ENCODE results near the gene CFAP157.
A peak's percentile ranks its signal among the peaks of the same experiment; 100 is the strongest.

The CFAP157 gene

DNA sequence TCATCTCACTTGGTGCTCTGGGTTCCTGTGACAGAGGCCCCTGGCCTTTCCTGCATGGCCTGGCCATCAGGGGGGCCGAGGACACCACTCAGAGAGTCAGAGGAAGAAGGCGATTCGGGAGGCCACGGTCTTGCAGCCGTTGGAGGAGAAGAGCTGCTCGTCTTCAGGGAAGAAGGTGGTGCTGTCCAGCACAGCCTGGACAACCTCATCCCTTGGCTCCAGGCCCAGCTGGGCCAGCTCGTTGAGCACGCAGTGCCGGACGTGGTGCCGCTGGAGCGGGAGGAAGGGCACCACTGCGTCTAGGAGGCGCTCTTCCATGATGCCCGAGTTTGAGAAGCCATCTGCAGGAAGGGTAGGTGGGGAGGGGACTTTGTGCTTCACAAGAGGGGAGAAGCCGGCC is 25.1 kb downstream of the CFAP157 start:
- Histone ChIP-seq H3K4me1 (ENCODE audit: low read length) (peaks cover 20% of the 10 kb centered on the region), H3K9me3 (replicated peaks; ENCODE audit: insufficient read depth, low read length) (no peaks in the 10 kb centered on the region), H2AFZ (ENCODE audit: low read length) (no peak overlapping the region), H3K27ac (ENCODE audit: low read length) (no peak overlapping the region), H3K4me3 (ENCODE audit: low read length) (no peak overlapping the region), H3K79me2 (ENCODE audit: low read length) (peaks cover 11% of the 10 kb centered on the region; the same call in 1 of the 2 replicates), H3K27me3 (replicated peaks; ENCODE audit: insufficient read depth, low read length) (no peaks in the 10 kb centered on the region), H3K9ac (ENCODE audit: low read length) (no peak overlapping the region), H3K36me3 (replicated peaks; ENCODE audit: insufficient read depth, low read length) (no peaks in the 10 kb centered on the region), H3K4me2 (ENCODE audit: low read depth, low read length) (no peak overlapping the region), H4K20me1 (ENCODE audit: insufficient read depth, low read length) (no peaks in the 10 kb centered on the region), H3F3A (ENCODE audit: insufficient read depth, low read length) (peaks cover 11% of the 10 kb centered on the region), H3K9me2 (replicated peaks; ENCODE audit: insufficient read depth, low read length) (no peaks in the 10 kb centered on the region)
- no peak for DNase-seq
- TF ChIP-seq EZH2 (optimal IDR thresholded peaks at IDR 0.05; ENCODE audit: low read depth, low read length) (no peak), EZH2phosphoT487 (IDR thresholded peaks at IDR 0.05; ENCODE audit: low read length) (no peak)
- TF ChIP-seq, protein P1, sequence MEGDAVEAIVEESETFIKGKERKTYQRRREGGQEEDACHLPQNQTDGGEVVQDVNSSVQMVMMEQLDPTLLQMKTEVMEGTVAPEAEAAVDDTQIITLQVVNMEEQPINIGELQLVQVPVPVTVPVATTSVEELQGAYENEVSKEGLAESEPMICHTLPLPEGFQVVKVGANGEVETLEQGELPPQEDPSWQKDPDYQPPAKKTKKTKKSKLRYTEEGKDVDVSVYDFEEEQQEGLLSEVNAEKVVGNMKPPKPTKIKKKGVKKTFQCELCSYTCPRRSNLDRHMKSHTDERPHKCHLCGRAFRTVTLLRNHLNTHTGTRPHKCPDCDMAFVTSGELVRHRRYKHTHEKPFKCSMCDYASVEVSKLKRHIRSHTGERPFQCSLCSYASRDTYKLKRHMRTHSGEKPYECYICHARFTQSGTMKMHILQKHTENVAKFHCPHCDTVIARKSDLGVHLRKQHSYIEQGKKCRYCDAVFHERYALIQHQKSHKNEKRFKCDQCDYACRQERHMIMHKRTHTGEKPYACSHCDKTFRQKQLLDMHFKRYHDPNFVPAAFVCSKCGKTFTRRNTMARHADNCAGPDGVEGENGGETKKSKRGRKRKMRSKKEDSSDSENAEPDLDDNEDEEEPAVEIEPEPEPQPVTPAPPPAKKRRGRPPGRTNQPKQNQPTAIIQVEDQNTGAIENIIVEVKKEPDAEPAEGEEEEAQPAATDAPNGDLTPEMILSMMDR (IDR thresholded peaks at IDR 0.05; ENCODE audit: low read length), result no peak

DNA sequence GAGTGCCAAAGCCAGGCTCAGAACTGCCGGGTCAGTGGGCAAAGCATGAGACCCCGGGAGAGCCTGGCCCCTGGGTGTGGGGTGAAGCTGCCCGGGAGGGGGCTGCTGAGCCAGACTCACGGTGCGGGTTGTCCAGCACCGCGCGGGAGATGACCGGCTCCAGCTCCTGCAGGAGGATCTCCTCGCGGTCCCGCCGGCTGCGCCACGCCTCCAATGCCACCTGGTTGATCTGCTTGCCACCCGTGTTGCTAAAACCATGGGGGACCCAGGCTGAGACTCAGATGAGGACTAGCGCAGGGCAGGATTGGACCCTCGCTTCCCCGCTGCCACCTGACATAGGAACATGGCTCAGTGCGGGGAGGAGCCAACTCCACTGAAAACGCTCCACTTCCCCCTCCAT is 25.7 kb downstream of the CFAP157 start:
- TF ChIP-seq EZH2phosphoT487 (IDR thresholded peaks at IDR 0.05; ENCODE audit: low read length), result no peak
- TF ChIP-seq EZH2 (optimal IDR thresholded peaks at IDR 0.05; ENCODE audit: low read depth, low read length), result no peak
- TF ChIP-seq, protein P1 (IDR thresholded peaks at IDR 0.05; ENCODE audit: low read length), result no peak

DNA sequence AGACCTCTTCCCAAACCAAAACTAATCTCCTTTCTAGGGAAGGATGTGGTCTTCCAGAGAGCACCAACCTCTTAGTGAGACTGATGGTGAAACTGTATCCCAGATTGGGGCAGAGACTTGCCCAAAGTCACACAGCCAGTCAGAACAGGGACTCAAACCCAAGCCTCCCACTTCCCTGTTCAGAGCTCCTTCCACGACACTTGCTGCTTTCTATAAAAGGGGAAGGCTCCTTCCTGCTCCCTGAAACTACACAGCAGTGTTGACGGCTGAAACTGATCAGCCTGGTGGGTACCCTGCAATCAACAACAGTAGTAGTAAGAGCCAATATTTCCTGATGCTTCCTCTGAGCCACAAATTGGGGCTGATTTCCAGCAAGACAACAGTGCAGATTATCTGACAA is 26.8 kb downstream of the CFAP157 start:
- Histone ChIP-seq H3K4me1 (ENCODE audit: low read length) (peaks cover 24% of the 10 kb centered on the region), H3K79me2 (ENCODE audit: low read length) (peaks cover 11% of the 10 kb centered on the region; the same call in 1 of the 2 replicates), H2AFZ (ENCODE audit: low read length) (no peak overlapping the region), H3K36me3 (replicated peaks; ENCODE audit: insufficient read depth, low read length) (no peaks in the 10 kb centered on the region), H4K20me1 (ENCODE audit: insufficient read depth, low read length) (no peaks in the 10 kb centered on the region), H3K9me3 (replicated peaks; ENCODE audit: insufficient read depth, low read length) (no peaks in the 10 kb centered on the region), H3K27me3 (replicated peaks; ENCODE audit: insufficient read depth, low read length) (no peaks in the 10 kb centered on the region), H3K4me2 (ENCODE audit: low read depth, low read length) (peak overlapping the region; percentile 94; the same call in 1 of the 2 replicates), H3K4me3 (ENCODE audit: low read length) (no peak overlapping the region), H3F3A (ENCODE audit: insufficient read depth, low read length) (peaks cover 23% of the 10 kb centered on the region), H3K9me2 (replicated peaks; ENCODE audit: insufficient read depth, low read length) (no peaks in the 10 kb centered on the region), H3K27ac (ENCODE audit: low read length) (no peak overlapping the region), H3K9ac (ENCODE audit: low read length) (no peak overlapping the region; the same call in 1 of the 2 replicates)
- TF ChIP-seq EZH2phosphoT487 (IDR thresholded peaks at IDR 0.05; ENCODE audit: low read length) (no peak), EZH2 (optimal IDR thresholded peaks at IDR 0.05; ENCODE audit: low read depth, low read length) (no peak)
- TF ChIP-seq, protein P1 (IDR thresholded peaks at IDR 0.05; ENCODE audit: low read length), result no peak
- no peak for DNase-seq

More for the DNA sequence above, 25.7 kb downstream of the CFAP157 start:
- H4K20me1 ChIP-seq (ENCODE audit: insufficient read depth, low read length), result no peaks in the 10 kb centered on the region
- H3K4me1 ChIP-seq (ENCODE audit: low read length), result peaks cover 24% of the 10 kb centered on the region
- H2AFZ ChIP-seq (ENCODE audit: low read length), result no peak overlapping the region
- H3F3A ChIP-seq (ENCODE audit: insufficient read depth, low read length), result peaks cover 15% of the 10 kb centered on the region
- H3K36me3 ChIP-seq (replicated peaks; ENCODE audit: insufficient read depth, low read length), result no peaks in the 10 kb centered on the region
- no peak overlapping the region for H3K9ac ChIP-seq (ENCODE audit: low read length)
- H3K4me3 ChIP-seq (ENCODE audit: low read length), result no peak overlapping the region
- H3K79me2 ChIP-seq (ENCODE audit: low read length), result peaks cover 11% of the 10 kb centered on the region; the same call in 1 of the 2 replicates
- H3K9me2 ChIP-seq (replicated peaks; ENCODE audit: insufficient read depth, low read length), result no peaks in the 10 kb centered on the region
- H3K9me3 ChIP-seq (replicated peaks; ENCODE audit: insufficient read depth, low read length), result no peaks in the 10 kb centered on the region
- H3K4me2 ChIP-seq (ENCODE audit: low read depth, low read length), result no peak overlapping the region
- H3K27ac ChIP-seq (ENCODE audit: low read length), result no peak overlapping the region
- DNase-seq, result no peak
- no peaks in the 10 kb centered on the region for H3K27me3 ChIP-seq (replicated peaks; ENCODE audit: insufficient read depth, low read length)

Data from MM.1S (cell line).